Fibroblast of lung (primary cell): Measurements from ENCODE around the gene PDGFA.

Experiments used
- CTCF ChIP-seq, 2 donors: IDR thresholded peaks in 1 of 2; conservative IDR thresholded peaks in 1 of 2; 1 replicate in 1 of 2; 2 replicates in 1 of 2; pipeline ENCODE4 v1.5.1; 2011 to 2012; ENCODE audit warnings: low read length in 2 of 2, control low read depth in 1 of 2, inconsistent platforms in 1 of 2, low read depth in 1 of 2, mild to moderate bottlenecking in 1 of 2
- EZH2 ChIP-seq: IDR thresholded peaks from 2 replicates; pipeline ENCODE4 v1.5.1; 2012; ENCODE audit warnings: low read length, control low read depth, mild to moderate bottlenecking; ENCODE audit errors: missing control alignments

- TF ChIP-seq CTCF (conservative IDR thresholded peaks at IDR 0.05 in 1 of 2, IDR thresholded peaks at IDR 0.05 in 1 of 2; ENCODE audit: low read depth in 1 of 2, low read length in 2 of 2) (no peak), EZH2 (no peak)
Observed at GRCh38 chr7:514242-514641, 5.4 kb downstream of the PDGFA start.
